KBM-7 (cell line): ENCODE results near the gene IQSEC2.
A peak's percentile ranks its signal among the peaks of the same experiment; 100 is the strongest.

ENCODE experiments used
- DNase-seq: peaks from one replicate; pipeline ENCODE4 v3.0.0-alpha.2; 2015
- in situ Hi-C: fragments of 300-500 bp; cut with MboI; formaldehyde crosslinking; loops from 2 replicates; pipeline ENCODE4 v1.14.3; 2020; ENCODE audit warnings: low sequenced_read_pairs, low pct_unique_long_range_greater_than_20kb, mixed read lengths

The IQSEC2 gene

GRCh38 chrX:53281321-53281822, at the start of gene IQSEC2:
IQSEC2 (minus strand) TSS chrX:53281584.
- DNase-seq: peak; percentile 88
- in situ Hi-C loops: no loop called here

- no peak for DNase-seq
- in situ Hi-C loops: no loop called here
Measured at GRCh38 chrX:53330331-53330730, 48.9 kb upstream of the IQSEC2 start.

- DNase-seq: no peak
- in situ Hi-C loops: no loop called here
Measured at GRCh38 chrX:53324803-53325202, 43.4 kb upstream of the IQSEC2 start.

GRCh38 chrX:53324085-53324484, 42.7 kb upstream of the IQSEC2 start:
- in situ Hi-C loops: no loop called here
- no peak for DNase-seq

- DNase-seq: no peak
- in situ Hi-C loops: no loop called here
Measured at GRCh38 chrX:53323196-53323595, 41.8 kb upstream of the IQSEC2 start.

- no peak for DNase-seq
- in situ Hi-C loops: no loop called here
Measured at GRCh38 chrX:53321943-53322497, 40.6 kb upstream of the IQSEC2 start.

- no peak for DNase-seq
- in situ Hi-C loops: no loop called here
Measured at GRCh38 chrX:53321230-53321942, 40.0 kb upstream of the IQSEC2 start.

- in situ Hi-C loops: no loop called here
- no peak for DNase-seq
Measured at GRCh38 chrX:53320543-53321229, 39.3 kb upstream of the IQSEC2 start.

- DNase-seq: no peak
- in situ Hi-C loops: loop anchor here (10.0 kb wide), 1 partner anchor 125 kb away; no protein-coding TSS in a partner anchor
Measured at GRCh38 chrX:53319614-53320542, 38.5 kb upstream of the IQSEC2 start.

- in situ Hi-C loops: loop anchor here (10.0 kb wide), 1 partner anchor 126 kb away; no protein-coding TSS in a partner anchor
- DNase-seq: no peak
Measured at GRCh38 chrX:53318766-53319353, 37.5 kb upstream of the IQSEC2 start.

- in situ Hi-C loops: loop anchor here (10.0 kb wide), 1 partner anchor 127 kb away; no protein-coding TSS in a partner anchor
- DNase-seq: peak; percentile 83
Measured at GRCh38 chrX:53317365-53318069, 36.1 kb upstream of the IQSEC2 start.

GRCh38 chrX:53316860-53317237, 35.5 kb upstream of the IQSEC2 start:
- in situ Hi-C loops: loop anchor here (10.0 kb wide), 1 partner anchor 128 kb away; no protein-coding TSS in a partner anchor
- DNase-seq: no peak

- no peak for DNase-seq
- in situ Hi-C loops: loop anchor here (10.0 kb wide), 1 partner anchor 129 kb away; no protein-coding TSS in a partner anchor
Measured at GRCh38 chrX:53316111-53316859, 34.9 kb upstream of the IQSEC2 start.

- no peak for DNase-seq
- in situ Hi-C loops: loop anchor here (10.0 kb wide), 1 partner anchor 131 kb away; no protein-coding TSS in a partner anchor
Measured at GRCh38 chrX:53313728-53314105, 32.3 kb upstream of the IQSEC2 start.

- in situ Hi-C loops: loop anchor here (10.0 kb wide), 1 partner anchor 132 kb away; no protein-coding TSS in a partner anchor
- peak; percentile 84 for DNase-seq
Measured at GRCh38 chrX:53312946-53313727, 31.8 kb upstream of the IQSEC2 start.

GRCh38 chrX:53309837-53310236, 28.5 kb upstream of the IQSEC2 start:
- no peak for DNase-seq
- in situ Hi-C loops: loop anchor here (10.0 kb wide), 1 partner anchor 135 kb away; no protein-coding TSS in a partner anchor
